SU-DHL-6 (cell line): Measurements from ENCODE around the gene CCDC30.

ENCODE experiments used
- CTCF ChIP-seq: fragments of 200-600 bp; sonication (generic); IDR thresholded peaks from one replicate; pipeline ENCODE4 v1.5.1; 2017; ENCODE audit warnings: antibody characterized with exemption, mild to moderate bottlenecking, low read length, moderate library complexity; ENCODE audit not compliant: insufficient read depth, poor library complexity, severe bottlenecking
- EZH2phosphoT487 ChIP-seq: fragments of 200-600 bp; sonication (generic), shearing (Covaris generic); conservative IDR thresholded peaks from 2 replicates; pipeline ENCODE4 v1.6.1; 2018; ENCODE audit warnings: mild to moderate bottlenecking, antibody characterized with exemption, low read length, moderate library complexity, mixed read lengths

DNA sequence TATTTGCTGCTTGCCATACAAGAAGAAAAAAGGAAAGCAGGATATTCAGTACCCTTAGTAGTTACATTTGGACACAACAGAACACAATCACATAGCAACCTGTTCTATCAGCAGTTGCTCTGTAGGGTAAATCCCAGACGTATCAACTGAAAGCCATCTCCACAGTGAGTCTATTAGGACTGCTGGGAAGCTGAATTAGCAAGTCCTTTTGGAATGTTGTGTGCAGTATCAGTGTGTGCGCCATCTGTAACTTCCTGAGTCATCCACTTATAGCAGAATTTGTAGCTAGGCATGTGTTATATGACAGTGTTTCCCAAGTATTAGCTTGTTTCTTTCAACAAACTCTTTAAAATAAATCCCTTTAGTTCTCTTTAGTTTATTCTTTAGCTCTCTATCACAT lies 21.3 kb downstream of the CCDC30 start:
- no peak for TF ChIP-seq CTCF
- no peak for TF ChIP-seq EZH2phosphoT487
